ENCODE measurements around the gene RNF187. TPM values are rescaled to one million over a fixed set of nuclear protein-coding genes. Genes with fewer than 3 reads are reported as not detected.
A peak's percentile ranks its signal among the peaks of the same experiment; 100 is the strongest.
"Not testable (repeated sequence)": the region's sequence is repeated elsewhere in the genome, so short reads cannot be mapped to it uniquely, and the experiment has no call there.

RNF187 gene
- total RNA-seq, 4 donors from 2014 or later = 55.6 to 99.6 (median 57.7) TPM

DNA sequence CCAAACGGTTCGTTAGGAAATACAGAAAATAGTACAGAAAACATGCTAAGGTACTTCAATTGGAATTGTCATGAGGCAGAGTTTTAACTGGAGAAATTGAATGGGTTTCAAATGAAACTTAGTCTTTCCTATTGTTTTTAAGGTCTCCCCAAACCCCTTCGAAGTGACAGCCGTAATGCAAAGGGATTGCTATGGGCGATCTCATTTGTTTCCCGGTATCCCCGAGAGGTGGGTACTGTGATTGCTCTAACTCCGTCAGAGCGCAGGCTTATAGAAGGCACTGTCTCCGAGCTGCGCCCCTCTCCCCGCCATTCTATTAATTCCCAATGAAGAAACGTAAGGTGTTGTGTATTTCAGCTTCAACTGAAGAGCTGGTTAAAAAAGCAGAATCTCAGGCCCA, 22.0 kb upstream of the RNF187 start:
- H3K4me1 ChIP-seq = peaks cover 20% of the 10 kb centered on the region
- H3K27me3 ChIP-seq = peaks cover 93% of the 10 kb centered on the region
- H3K27ac ChIP-seq = no peak overlapping the region
- WGBS = 14% methylated on average over 13 of the region's 13 CpGs
- H3K36me3 ChIP-seq = no peaks in the 10 kb centered on the region
- H3K9me3 ChIP-seq = no peaks in the 10 kb centered on the region
- no peak for TF ChIP-seq POLR2A (IDR thresholded peaks at IDR 0.05)
- TF ChIP-seq EP300 (IDR thresholded peaks at IDR 0.05) = no peak
- TF ChIP-seq, protein P1, sequence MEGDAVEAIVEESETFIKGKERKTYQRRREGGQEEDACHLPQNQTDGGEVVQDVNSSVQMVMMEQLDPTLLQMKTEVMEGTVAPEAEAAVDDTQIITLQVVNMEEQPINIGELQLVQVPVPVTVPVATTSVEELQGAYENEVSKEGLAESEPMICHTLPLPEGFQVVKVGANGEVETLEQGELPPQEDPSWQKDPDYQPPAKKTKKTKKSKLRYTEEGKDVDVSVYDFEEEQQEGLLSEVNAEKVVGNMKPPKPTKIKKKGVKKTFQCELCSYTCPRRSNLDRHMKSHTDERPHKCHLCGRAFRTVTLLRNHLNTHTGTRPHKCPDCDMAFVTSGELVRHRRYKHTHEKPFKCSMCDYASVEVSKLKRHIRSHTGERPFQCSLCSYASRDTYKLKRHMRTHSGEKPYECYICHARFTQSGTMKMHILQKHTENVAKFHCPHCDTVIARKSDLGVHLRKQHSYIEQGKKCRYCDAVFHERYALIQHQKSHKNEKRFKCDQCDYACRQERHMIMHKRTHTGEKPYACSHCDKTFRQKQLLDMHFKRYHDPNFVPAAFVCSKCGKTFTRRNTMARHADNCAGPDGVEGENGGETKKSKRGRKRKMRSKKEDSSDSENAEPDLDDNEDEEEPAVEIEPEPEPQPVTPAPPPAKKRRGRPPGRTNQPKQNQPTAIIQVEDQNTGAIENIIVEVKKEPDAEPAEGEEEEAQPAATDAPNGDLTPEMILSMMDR (IDR thresholded peaks at IDR 0.05) = no peak
- TF ChIP-seq POLR2AphosphoS5 (IDR thresholded peaks at IDR 0.05) = no peak
- no peak for DNase-seq (ENCODE audit: low spot score in 2 of 2)
- no peak overlapping the region for H3K4me3 ChIP-seq

DNA sequence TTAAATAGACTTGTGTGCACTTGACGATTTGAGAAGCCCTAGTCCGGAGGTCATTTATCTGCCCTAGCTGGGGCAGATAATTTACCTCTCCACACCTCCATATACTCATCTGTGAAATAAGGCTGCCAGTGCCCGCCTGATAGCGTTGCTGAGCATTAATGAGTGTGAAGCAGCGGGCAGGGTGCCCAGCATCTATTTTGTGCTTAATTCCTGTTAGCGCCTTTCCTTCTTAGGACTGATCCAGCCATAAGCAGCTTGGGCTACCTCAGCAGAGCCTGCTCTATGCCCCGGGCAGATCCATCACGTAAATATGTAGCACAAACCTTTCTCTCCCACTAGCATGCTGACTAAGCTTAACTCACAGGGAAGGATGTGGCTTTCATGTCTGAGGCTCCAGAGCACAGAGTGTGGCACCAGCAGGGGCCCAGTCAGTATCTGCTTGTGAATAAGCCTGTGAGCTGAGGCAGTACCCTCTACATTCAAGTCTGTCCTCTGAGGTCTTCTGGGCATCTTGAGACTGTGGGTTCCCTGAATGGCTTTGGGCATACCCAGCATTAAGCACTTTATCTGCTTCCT, 21.5 kb upstream of the RNF187 start:
- 56% methylated on average over 8 of the region's 8 CpGs for WGBS
- H3K27me3 ChIP-seq = peaks cover 98% of the 10 kb centered on the region

DNA sequence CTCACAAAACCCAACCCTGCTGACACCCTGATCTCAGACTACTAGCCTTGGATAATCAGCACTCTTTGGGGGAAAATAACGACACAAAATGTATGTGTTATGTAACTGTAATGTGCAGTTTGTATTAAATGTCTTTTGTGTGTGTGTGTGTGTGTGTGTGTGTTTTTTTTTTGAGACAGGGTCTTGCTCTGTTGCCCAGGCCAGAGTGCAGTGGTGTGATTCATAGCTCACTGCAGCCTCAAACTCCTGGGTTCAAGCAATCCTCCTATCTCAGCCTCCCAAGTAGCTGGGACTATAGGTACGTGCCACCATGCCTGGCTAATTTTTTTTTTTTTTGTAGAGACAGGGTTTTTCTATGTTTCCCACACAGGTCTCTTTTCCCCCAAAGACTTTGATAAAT, 19.0 kb upstream of the RNF187 start:
- Histone ChIP-seq H3K27me3 (peaks cover 94% of the 10 kb centered on the region), H3K4me1 (peaks cover 20% of the 10 kb centered on the region)
- not testable (repeated sequence) for H3K4me3 ChIP-seq; H3K27ac ChIP-seq; H3K9me3 ChIP-seq; H3K36me3 ChIP-seq; DNase-seq (ENCODE audit: low spot score in 2 of 2)
- 85% methylated on average over 2 of the region's 2 CpGs for WGBS

More for the DNA sequence above, 21.5 kb upstream of the RNF187 start:
- Histone ChIP-seq H3K36me3 (no peaks in the 10 kb centered on the region), H3K4me1 (peaks cover 20% of the 10 kb centered on the region), H3K9me3 (no peaks in the 10 kb centered on the region), H3K4me3 (no peak overlapping the region), H3K27ac (no peak overlapping the region)
- TF ChIP-seq, protein P1 (IDR thresholded peaks at IDR 0.05) = no peak
- no peak for TF ChIP-seq EP300 (IDR thresholded peaks at IDR 0.05)
- TF ChIP-seq POLR2AphosphoS5 (IDR thresholded peaks at IDR 0.05) = no peak
- no peak for TF ChIP-seq POLR2A (IDR thresholded peaks at IDR 0.05)
- DNase-seq (ENCODE audit: low spot score in 2 of 2) = no peak

DNA sequence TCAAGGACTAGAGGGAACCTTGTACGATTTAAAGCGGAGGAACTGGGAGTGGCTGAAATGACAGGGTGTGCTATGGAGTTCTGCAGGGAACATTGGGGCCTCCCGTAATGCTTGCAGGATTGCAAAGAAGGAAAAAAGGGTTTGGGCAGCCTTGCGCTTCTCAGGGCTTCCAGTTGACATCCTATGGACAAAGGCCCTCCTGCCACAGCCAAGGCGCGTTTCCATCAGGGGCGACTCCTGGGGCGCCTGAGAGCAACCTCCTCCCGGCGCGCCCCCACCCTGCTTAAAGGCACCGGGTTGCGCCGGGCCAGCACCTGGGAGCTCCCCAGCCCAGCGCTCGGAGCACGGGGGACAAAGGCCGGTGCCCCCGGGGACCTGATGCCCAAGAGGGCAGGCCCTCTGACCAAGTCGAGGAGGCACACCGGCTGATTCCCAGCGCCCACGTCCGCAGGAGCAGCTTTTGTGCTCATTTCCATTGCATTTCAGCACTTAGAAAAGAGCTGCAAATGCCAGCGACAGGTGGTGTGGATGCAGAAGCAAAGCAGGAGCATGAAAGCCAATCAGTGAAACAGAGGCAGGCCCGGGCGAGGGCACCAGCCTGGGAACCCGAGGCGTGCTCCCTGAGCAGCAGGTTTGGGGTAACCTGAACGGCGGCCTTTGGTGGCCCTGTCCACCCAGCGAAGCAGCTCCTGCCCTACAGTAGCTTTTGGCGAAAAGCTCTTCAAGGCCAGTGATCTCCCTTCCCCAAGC, 17.6 kb upstream of the RNF187 start:
- H3K36me3 ChIP-seq = no peaks in the 10 kb centered on the region
- no peak overlapping the region for H3K27ac ChIP-seq
- TF ChIP-seq EP300 (IDR thresholded peaks at IDR 0.05) (no peak), POLR2AphosphoS5 (IDR thresholded peaks at IDR 0.05) (no peak), POLR2A (IDR thresholded peaks at IDR 0.05) (no peak)
- TF ChIP-seq, protein P1 (IDR thresholded peaks at IDR 0.05) = no peak
- DNase-seq (ENCODE audit: low spot score in 2 of 2) = no peak
- no peak overlapping the region for H3K4me3 ChIP-seq
- H3K27me3 ChIP-seq = peaks cover 80% of the 10 kb centered on the region
- no peaks in the 10 kb centered on the region for H3K9me3 ChIP-seq
- WGBS = 51% methylated on average over 13 of the region's 33 CpGs
- H3K4me1 ChIP-seq = peaks cover 7% of the 10 kb centered on the region

DNA sequence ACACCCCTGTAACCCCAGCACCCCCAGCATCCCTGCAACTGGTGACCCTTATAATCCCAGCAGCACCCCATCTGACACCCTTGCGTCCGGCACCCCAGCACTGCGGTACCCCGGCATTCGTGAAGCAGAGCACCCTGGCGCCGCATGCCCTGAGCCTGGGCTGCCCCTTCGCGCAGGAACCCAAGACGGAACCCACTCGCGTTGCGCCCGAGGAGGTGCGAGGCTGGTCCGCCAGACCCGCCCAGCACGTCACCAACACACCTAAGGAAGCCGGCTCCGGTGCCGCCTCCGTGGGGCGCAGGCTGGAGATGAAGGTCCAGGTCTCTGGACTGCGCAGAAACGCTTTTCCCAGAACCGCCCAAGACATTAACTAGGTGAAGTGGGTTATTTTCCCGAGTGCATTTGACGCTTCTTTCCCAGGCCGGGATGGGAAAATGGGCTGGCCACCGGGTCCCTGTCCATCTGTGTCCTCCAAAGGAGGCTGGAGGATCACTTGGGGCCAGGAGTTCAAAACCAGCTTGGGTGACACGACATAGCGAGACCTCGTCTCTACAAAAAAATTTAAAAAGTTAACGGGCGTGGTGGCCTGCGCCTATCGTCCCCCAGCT, 15.9 kb upstream of the RNF187 start:
- Histone ChIP-seq H3K4me1 (peaks cover 4% of the 10 kb centered on the region), H3K27me3 (peaks cover 64% of the 10 kb centered on the region), H3K4me3 (no peak overlapping the region), H3K27ac (no peak overlapping the region), H3K36me3 (no peaks in the 10 kb centered on the region), H3K9me3 (no peaks in the 10 kb centered on the region)
- DNase-seq (ENCODE audit: low spot score in 2 of 2) = peak in 1 of 2 donors; percentile 54
- 78% methylated on average over 33 of the region's 37 CpGs for WGBS
- no peak for TF ChIP-seq POLR2A (IDR thresholded peaks at IDR 0.05)
- no peak for TF ChIP-seq EP300 (IDR thresholded peaks at IDR 0.05)
- no peak for TF ChIP-seq POLR2AphosphoS5 (IDR thresholded peaks at IDR 0.05)
- TF ChIP-seq, protein P1 (IDR thresholded peaks at IDR 0.05) = no peak
